ENCODE measurements around the gene BACE2.

Gene BACE2

DNA sequence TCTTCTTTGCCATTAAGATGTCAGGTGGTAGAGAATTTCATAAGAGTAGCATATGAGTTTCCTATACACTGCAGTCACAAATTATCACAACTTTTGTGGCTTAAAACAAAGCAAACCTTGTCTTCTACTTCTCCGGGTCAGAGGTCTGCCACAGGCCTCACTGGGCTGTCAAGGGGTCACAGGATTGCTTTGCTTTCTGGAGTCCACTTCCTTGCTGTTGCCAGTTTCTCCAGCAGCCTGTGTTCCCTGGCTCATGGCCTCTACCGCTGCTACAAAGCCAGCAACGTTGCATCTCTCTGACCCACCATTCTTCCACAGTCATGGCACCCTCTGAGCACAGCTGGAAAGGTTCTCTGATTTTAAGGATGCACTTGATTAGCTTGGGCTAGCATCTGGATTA is 6.5 kb upstream of the BACE2 start:
- DNase-seq (ENCODE audit: low read depth in 1 of 2, low spot score in 1 of 2), result no peak
- peaks cover 4% of the 10 kb centered on the region for H3K27me3 ChIP-seq (ENCODE audit: insufficient read depth, poor library complexity, severe bottlenecking)
- no peak overlapping the region for H3K27ac ChIP-seq (replicated peaks)
- no peak for TF ChIP-seq POLR2AphosphoS5 (IDR thresholded peaks at IDR 0.05; ENCODE audit: low read depth)
- TF ChIP-seq GABPA (IDR thresholded peaks at IDR 0.05; ENCODE audit: low read depth), result no peak
- no peak for TF ChIP-seq SPI1 (IDR thresholded peaks at IDR 0.05; ENCODE audit: borderline replicate concordance, low read depth)
- TF ChIP-seq, protein P1, sequence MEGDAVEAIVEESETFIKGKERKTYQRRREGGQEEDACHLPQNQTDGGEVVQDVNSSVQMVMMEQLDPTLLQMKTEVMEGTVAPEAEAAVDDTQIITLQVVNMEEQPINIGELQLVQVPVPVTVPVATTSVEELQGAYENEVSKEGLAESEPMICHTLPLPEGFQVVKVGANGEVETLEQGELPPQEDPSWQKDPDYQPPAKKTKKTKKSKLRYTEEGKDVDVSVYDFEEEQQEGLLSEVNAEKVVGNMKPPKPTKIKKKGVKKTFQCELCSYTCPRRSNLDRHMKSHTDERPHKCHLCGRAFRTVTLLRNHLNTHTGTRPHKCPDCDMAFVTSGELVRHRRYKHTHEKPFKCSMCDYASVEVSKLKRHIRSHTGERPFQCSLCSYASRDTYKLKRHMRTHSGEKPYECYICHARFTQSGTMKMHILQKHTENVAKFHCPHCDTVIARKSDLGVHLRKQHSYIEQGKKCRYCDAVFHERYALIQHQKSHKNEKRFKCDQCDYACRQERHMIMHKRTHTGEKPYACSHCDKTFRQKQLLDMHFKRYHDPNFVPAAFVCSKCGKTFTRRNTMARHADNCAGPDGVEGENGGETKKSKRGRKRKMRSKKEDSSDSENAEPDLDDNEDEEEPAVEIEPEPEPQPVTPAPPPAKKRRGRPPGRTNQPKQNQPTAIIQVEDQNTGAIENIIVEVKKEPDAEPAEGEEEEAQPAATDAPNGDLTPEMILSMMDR (IDR thresholded peaks at IDR 0.05; ENCODE audit: insufficient read depth, low read length), result no peak
- TF ChIP-seq, protein P2, sequence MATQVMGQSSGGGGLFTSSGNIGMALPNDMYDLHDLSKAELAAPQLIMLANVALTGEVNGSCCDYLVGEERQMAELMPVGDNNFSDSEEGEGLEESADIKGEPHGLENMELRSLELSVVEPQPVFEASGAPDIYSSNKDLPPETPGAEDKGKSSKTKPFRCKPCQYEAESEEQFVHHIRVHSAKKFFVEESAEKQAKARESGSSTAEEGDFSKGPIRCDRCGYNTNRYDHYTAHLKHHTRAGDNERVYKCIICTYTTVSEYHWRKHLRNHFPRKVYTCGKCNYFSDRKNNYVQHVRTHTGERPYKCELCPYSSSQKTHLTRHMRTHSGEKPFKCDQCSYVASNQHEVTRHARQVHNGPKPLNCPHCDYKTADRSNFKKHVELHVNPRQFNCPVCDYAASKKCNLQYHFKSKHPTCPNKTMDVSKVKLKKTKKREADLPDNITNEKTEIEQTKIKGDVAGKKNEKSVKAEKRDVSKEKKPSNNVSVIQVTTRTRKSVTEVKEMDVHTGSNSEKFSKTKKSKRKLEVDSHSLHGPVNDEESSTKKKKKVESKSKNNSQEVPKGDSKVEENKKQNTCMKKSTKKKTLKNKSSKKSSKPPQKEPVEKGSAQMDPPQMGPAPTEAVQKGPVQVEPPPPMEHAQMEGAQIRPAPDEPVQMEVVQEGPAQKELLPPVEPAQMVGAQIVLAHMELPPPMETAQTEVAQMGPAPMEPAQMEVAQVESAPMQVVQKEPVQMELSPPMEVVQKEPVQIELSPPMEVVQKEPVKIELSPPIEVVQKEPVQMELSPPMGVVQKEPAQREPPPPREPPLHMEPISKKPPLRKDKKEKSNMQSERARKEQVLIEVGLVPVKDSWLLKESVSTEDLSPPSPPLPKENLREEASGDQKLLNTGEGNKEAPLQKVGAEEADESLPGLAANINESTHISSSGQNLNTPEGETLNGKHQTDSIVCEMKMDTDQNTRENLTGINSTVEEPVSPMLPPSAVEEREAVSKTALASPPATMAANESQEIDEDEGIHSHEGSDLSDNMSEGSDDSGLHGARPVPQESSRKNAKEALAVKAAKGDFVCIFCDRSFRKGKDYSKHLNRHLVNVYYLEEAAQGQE (IDR thresholded peaks at IDR 0.05; ENCODE audit: insufficient replicate concordance, low read depth), result no peak
- no peak overlapping the region for H3K4me3 ChIP-seq (replicated peaks; ENCODE audit: insufficient read depth, low read length)

DNA sequence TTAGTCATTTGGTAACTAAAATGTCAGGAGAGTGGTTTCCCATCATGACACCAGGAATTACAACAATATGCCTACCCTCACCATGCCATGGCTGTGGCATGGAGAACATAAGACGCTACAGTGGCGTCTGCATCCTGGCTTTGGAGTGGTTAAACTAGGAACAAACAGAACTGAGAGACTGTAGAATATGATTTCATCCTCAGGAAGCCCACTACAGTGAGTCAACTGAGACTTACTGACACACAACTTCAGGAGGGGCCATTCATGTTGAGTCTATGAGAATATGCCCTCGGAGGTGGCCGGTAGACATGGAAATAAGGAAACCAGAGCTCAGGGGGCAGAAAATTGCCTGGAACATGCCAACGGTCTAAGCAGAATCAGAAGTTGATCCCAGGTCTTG is 5.9 kb upstream of the BACE2 start:
- no peak overlapping the region for H3K4me3 ChIP-seq (replicated peaks; ENCODE audit: insufficient read depth, low read length)
- no peak overlapping the region for H3K27ac ChIP-seq (replicated peaks)
- no peak for DNase-seq (ENCODE audit: low read depth in 1 of 2, low spot score in 1 of 2)
- H3K27me3 ChIP-seq (ENCODE audit: insufficient read depth, poor library complexity, severe bottlenecking), result peaks cover 9% of the 10 kb centered on the region
- TF ChIP-seq POLR2AphosphoS5 (IDR thresholded peaks at IDR 0.05; ENCODE audit: low read depth), result no peak
- TF ChIP-seq, protein P1 (IDR thresholded peaks at IDR 0.05; ENCODE audit: insufficient read depth, low read length), result no peak
- no peak for TF ChIP-seq GABPA (IDR thresholded peaks at IDR 0.05; ENCODE audit: low read depth)

DNA sequence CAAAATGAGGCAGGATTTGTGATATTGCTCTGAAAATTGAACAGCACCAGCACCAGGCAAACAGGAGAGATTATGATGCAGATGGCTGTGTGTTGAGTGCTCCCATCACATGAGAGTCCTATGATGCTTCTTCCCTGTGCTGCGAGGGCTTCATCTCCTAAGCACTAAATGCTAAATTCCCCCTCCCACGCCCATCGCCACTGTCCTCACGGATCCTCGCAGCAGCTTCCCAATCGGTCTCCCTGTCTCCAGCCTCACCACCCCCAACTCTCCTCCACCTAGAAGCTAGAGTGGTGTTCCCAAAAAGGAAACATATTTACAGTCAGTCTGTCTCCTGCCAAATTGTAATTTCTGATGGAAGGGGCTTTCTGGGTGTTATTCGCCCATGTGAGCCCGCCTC is 4.9 kb upstream of the BACE2 start:
- no peak for TF ChIP-seq GABPA (IDR thresholded peaks at IDR 0.05; ENCODE audit: low read depth)
- TF ChIP-seq, protein P1 (IDR thresholded peaks at IDR 0.05; ENCODE audit: insufficient read depth, low read length), result no peak
- TF ChIP-seq POLR2AphosphoS5 (IDR thresholded peaks at IDR 0.05; ENCODE audit: low read depth), result no peak
- TF ChIP-seq SPI1 (IDR thresholded peaks at IDR 0.05; ENCODE audit: borderline replicate concordance, low read depth), result no peak
- TF ChIP-seq, protein P2 (IDR thresholded peaks at IDR 0.05; ENCODE audit: insufficient replicate concordance, low read depth), result no peak
- Histone ChIP-seq H3K27me3 (ENCODE audit: insufficient read depth, poor library complexity, severe bottlenecking) (peaks cover 14% of the 10 kb centered on the region), H3K27ac (replicated peaks) (no peak overlapping the region), H3K4me3 (replicated peaks; ENCODE audit: insufficient read depth, low read length) (no peak overlapping the region)
- DNase-seq (ENCODE audit: low read depth in 1 of 2, low spot score in 1 of 2), result no peak

DNA sequence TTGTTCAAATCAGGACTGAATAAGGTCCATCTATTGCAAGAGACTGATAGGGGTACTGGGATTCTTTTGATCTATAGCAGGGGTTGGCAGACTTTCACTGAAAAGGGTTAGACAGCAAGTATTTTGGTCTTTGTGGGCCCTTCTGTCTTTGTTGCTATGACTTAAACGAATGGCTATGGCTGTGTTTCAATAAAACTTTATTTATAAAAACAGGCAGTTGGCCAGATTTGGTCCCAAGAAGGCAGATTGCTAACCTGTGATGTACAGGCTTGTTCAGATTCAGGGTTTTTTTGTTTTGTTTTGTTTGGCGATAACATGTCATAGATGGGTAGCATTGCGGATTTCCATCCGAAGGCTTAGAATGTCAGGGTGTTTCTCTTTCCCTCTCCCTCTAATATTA is 3.9 kb upstream of the BACE2 start:
- Histone ChIP-seq H3K27ac (replicated peaks) (no peak overlapping the region), H3K4me3 (replicated peaks; ENCODE audit: insufficient read depth, low read length) (no peak overlapping the region), H3K27me3 (ENCODE audit: insufficient read depth, poor library complexity, severe bottlenecking) (peaks cover 20% of the 10 kb centered on the region)
- no peak for TF ChIP-seq GABPA (IDR thresholded peaks at IDR 0.05; ENCODE audit: low read depth)
- TF ChIP-seq SPI1 (IDR thresholded peaks at IDR 0.05; ENCODE audit: borderline replicate concordance, low read depth), result no peak
- TF ChIP-seq, protein P1 (IDR thresholded peaks at IDR 0.05; ENCODE audit: insufficient read depth, low read length), result no peak
- TF ChIP-seq, protein P2 (IDR thresholded peaks at IDR 0.05; ENCODE audit: insufficient replicate concordance, low read depth), result no peak
- no peak for TF ChIP-seq POLR2AphosphoS5 (IDR thresholded peaks at IDR 0.05; ENCODE audit: low read depth)
- no peak for DNase-seq (ENCODE audit: low read depth in 1 of 2, low spot score in 1 of 2)
